Islet precursor cell (in vitro differentiated cells): ENCODE measurements around the gene CCSER1.
A peak's percentile ranks its signal among the peaks of the same experiment; 100 is the strongest.

Experiments used
- DNase-seq: peaks from one replicate; pipeline ENCODE4 v3.0.0-alpha.2; 2018

CCSER1 gene

DNA sequence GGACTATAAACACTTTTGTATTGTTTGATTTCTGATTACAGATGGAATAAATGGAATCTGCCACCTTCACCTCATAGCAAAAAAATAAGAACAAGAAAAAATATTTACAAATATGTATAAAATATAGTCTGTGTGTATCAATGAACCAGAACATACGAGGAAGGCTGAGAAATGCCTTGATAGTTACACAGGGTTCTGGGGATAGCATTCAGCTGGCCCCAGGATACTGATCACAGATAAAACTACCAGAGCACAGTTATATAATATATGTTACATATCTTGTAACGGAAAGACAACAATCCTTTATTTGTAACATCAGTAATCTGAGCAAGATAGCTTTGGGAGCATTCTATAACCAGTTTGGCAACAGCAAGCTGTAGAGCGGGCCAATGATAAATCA is 1101.5 kb downstream of the CCSER1 start:
- no peak for DNase-seq

GRCh38 chr4:91233164-91233563 is 1106.0 kb downstream of the CCSER1 start:
- no peak for DNase-seq

DNA sequence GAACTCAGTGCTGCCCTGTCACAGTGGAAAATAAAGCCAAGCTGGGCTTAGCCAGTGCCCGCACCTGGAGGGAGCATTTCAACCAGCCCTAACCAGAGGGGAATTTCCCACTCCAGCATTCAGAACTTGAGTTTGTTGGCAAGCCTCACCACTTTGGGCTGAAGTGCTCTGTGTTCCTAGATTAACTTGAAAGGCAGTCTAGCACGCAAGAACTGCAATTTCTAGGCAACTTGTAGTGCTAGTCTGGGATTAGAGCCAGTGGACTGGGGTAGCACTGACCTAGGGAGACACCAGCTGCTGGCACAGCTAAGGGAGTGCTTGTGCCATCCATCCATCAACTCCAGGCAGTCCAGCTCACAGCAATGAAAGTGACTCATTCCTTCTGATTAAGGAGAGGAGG is 1115.9 kb downstream of the CCSER1 start:
- DNase-seq: no peak

- peak; percentile 49 for DNase-seq
Observed at GRCh38 chr4:91256043-91256442, 1128.8 kb downstream of the CCSER1 start.

- DNase-seq: no peak
Observed at GRCh38 chr4:91256751-91257150, 1129.6 kb downstream of the CCSER1 start.

DNA sequence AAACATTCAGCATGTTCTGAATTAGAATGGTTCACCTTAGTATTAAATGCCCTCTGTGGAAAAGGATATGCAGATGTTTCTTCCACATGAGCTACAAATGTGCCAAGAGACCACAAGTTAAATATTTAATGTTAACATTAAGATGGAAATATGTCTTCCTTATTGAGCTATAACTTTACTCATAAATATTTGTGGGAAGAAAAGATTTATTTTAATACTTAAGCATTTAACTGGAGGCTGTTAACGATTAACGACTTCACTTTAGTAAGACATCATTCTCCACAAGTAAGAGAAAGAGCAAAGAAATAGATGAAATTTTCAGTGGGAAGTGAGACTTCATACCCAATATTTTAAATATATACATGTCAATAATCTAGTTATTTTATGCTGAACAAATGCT is 1130.5 kb downstream of the CCSER1 start:
- no peak for DNase-seq

DNA sequence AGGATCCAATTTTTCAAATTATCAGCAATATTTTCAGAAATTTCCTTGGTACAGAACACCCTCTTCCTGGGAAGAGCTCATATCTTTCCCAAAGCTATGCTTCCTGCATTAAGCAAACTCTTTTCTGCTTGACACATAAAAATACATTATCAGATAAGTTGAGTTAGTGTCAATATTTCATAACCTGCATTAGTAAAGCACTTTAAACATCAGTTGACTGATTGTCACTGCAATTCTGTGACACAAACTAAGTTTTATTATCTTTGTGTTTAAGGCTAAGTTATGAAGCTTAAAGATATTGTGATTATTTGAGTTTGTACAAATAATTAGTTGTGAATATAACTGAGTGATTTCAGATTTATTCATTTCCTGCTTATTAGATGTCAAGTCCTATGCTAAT is 1131.1 kb downstream of the CCSER1 start:
- DNase-seq: no peak

DNA sequence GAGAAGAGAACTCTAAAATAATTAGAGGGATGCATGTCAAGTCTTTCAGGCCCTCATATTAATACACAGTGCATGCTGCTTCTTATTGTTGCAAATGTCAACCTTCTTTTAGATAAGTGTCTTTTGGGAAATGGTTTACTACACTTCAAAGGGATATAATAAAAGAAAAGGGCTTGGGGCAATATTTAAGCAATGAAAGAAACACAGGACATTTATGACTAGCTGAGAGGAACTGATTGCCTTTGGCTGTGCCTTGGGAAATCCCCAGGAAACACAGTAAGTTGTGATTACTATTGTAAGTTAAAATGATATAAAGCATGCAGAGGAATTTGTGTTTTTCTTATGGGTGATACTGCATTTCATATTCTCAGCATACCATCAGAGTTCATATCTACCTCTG is 1140.3 kb downstream of the CCSER1 start:
- DNase-seq: no peak

DNA sequence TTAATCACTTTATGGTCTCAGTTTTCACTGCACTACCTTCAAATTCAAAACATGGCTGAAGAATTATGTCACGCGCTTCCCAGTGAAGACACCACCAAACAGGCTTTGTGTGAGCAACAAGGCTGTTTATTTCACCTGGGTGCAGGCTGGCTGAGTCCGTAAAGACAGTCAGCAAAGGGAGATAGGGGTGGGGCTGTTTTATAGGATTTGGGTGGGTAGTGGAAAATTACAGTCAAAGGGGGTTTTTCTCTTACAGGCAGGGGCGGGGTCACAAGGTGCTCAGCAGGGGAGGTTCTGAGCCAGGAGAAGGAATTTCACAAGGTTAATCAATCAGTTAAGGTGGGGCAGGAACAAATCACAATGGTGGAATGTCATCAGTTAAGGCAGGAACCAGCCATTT is 1141.3 kb downstream of the CCSER1 start:
- DNase-seq: peak; percentile 80

DNA sequence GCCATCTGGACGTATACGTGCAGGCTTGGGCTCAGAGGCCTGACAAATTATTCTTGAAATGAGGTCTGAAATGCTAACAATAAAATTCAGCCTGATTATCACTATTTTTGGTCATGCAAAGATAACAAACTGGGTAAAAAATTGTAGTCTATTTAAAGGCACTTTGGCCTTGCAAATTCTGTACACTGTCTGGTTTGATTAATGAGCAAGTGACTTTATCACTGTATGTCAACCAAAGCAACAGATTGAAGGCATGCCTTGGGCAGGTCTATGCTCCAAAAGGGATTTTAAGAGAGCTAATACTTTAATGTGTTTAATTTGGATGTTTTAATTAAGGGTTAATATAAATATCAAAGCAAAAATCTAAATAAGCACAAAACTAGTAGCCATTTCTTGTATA is 1141.7 kb downstream of the CCSER1 start:
- no peak for DNase-seq

DNA sequence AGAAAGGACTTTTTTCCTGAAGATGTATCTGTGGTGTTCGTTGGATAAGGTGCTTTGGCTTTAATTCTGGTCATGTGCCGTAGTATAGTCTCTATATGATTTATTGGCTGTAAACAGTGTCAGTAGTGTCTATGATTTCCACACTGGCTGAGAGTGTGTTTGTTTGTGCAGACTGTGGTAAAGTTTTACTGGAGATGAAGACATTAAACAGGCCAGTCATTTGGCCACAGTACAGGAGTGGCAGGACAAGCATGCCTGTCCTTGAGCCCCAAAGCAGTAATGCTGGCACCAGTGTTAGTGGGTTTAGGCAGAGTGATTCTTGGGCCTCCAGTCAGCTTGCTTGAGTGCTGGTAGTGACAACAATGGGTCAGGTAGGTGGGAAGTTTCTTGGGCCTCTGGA is 1152.7 kb downstream of the CCSER1 start:
- DNase-seq: no peak

- no peak for DNase-seq
Observed at GRCh38 chr4:91280551-91281290, 1153.5 kb downstream of the CCSER1 start.

DNA sequence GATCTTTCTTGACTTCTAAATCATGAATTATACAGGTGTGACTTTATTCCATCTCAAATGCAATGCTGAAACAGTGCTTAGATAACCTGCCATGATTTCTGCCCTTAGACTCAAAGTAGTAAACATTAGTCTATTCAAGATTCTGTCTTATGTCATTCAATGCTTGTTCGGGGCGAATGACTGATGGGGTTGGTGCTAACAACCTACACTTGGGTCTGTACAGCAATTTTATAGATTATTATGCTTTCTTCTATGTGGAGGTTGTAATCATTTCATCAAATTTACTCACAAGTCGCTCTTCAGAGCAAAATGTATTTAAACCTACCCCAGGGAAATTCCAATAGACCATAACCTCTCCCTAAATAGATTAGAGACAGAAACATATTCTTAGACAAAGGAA is 1155.0 kb downstream of the CCSER1 start:
- DNase-seq: no peak

- no peak for DNase-seq
Observed at GRCh38 chr4:91283726-91284230, 1156.6 kb downstream of the CCSER1 start.

GRCh38 chr4:91284480-91284879 is 1157.3 kb downstream of the CCSER1 start:
- DNase-seq: no peak

DNA sequence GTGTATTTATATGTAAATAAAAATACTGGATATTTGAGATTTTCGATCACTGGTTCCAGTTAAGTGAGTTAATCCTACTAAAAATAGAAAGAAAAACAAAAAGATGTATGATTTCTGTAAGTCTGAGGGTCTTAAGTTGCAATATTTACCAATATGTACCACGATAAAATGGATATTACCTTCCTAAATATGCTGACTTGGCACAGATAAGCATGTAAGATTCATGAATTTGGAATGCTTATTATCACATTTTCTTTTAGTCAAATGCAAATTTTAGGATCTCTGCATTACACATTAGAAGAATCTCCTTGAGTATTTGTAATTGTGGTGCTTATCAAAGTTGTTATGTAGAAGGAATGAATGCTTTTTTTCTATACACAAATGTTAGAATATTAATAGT is 1158.3 kb downstream of the CCSER1 start:
- DNase-seq: no peak

- no peak for DNase-seq
Observed at GRCh38 chr4:91288702-91289311, 1161.6 kb downstream of the CCSER1 start.

- no peak for DNase-seq
Observed at GRCh38 chr4:91298156-91298700, 1171.0 kb downstream of the CCSER1 start.

GRCh38 chr4:91298824-91299223 is 1171.6 kb downstream of the CCSER1 start:
- no peak for DNase-seq

DNA sequence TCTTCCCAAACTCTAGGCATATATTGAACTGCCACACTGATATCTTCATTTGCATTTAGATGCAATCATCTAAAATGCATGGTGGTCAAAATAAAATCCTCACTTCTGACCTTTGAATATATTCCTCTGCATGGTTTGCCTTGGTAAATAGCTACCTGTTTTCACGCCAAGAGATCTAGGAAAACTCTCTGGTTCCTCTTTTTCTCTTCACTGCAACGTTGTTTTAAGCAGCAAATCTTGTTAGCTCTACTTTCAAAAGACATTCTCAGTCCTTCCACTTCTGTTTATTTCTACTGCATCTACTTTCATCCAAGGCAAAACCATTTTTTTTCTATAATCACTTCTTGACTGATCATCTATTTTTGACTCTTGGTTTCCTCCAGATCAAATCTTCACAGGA is 1174.9 kb downstream of the CCSER1 start:
- DNase-seq: no peak

DNA sequence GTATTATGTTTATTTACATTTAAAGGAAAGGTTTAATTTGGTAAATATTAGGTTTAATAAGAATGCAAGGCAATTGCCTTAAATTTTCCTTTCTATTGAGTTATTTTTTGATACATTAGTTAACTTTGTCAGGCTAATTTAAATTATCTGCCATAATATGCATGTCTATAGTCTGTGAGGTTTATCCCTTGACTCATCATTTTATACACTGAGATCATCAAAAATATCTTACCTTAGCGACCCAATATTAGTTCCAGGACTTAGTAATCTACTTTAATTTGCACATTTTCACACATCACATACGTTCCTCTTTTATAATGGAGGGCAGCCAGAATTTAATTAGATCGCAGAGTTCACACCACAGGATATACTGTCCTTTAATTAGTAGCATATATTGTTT is 1177.1 kb downstream of the CCSER1 start:
- DNase-seq: no peak

DNA sequence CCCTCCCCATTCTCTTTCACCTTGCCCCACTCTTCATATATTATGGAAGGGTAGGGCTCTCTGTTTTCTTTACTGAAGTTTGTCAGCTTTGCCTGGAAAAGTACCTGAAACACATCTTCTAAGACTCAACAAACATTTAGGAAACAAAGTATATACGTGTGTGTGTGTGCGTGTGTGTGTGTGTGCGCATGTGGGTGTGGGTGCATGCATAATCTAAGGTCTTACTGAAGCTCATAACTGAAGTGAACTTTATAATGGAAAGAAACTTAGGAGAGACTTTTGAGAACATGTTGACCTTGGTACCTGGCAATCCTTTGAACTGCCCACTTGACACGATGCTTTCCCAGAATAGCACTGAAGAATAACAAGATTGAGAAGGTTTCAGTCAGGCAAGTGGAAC is 1190.2 kb downstream of the CCSER1 start:
- DNase-seq: no peak

DNA sequence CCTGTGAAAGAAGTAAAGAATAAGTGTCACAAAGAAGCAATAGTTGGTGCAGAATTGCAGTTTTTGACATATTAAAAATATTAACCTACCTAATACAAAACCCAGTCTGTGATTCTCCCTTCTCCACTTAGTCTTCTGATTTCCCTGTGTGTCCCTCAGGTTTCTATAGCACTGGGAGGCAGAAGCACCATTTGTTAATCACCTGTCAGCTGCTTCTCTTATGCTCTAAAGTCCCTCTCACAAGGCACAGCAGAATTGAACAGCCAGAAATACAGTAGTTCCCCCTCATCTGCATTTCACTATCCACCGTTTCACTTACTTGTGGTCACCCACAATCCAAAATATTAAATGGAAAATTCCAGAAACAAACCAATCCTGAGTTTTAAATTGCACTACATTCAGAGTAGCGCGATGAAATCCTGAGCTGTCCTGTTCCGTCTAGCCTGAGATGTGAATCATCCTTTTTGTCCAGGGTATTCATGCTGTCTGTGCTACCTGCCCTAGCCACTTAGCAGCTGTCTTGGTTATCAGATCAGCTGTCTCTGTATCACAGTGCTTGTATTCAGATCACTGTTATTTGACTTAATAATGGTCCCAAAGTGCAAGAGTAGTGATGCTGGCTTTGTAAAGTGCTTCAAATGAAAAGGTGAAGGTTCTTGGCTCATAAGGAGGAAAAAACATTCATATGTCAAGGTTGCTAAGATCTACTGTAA is 1192.5 kb downstream of the CCSER1 start:
- DNase-seq: peak; percentile 61

DNA sequence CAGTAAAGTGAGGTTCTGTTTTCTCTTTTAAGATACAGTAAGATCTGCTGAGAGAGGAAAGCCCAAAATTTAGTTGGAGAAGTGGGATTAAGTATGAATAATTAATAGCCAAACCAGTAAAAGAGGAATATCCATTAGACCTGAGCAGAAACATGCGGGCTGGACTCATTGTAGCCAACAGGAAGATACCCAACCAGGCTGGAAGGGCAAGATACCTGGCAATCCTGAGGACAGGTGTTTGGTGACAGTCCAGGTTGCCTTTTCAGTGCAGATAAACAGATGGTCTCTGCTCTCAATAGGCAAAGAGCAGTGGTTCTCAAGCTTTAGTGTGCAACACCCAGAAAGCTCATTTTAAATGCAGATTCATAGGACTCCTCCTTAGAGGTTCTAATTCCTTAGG is 1195.8 kb downstream of the CCSER1 start:
- DNase-seq: no peak
